CD4-positive, alpha-beta T cell treated with Interferon gamma for 1 hour (primary cell): ENCODE measurements around the gene FLNA.
A peak's percentile ranks its signal among the peaks of the same experiment; 100 is the strongest.
"Not testable (repeated sequence)": the region's sequence is repeated elsewhere in the genome, so short reads cannot be mapped to it uniquely, and the experiment has no call there.

Experiments
- DNase-seq: peaks from one replicate; pipeline ENCODE4 v3.0.0-alpha.2; 2020

Gene FLNA

GRCh38 chrX:154374313-154375155 lies at the start of gene FLNA:
TSS of gene FLNA (minus strand) at chrX:154374634. CDS start at chrX:154371245, 3,389 bp downstream.
- DNase-seq, result peak; percentile 39

GRCh38 chrX:154420402-154420756 lies 45.9 kb upstream of the FLNA start:
- no peak for DNase-seq

GRCh38 chrX:154419688-154420401 lies 45.4 kb upstream of the FLNA start:
- no peak for DNase-seq

GRCh38 chrX:154419189-154419588 lies 44.8 kb upstream of the FLNA start:
- DNase-seq, result no peak

GRCh38 chrX:154417157-154417556 lies 42.7 kb upstream of the FLNA start:
- no peak for DNase-seq

- no peak for DNase-seq
Measured at GRCh38 chrX:154413142-154413541, 38.7 kb upstream of the FLNA start.

- peak; percentile 54 for DNase-seq
Measured at GRCh38 chrX:154412468-154412867, 38.0 kb upstream of the FLNA start.

- peak; percentile 54 for DNase-seq
Measured at GRCh38 chrX:154411981-154412340, 37.5 kb upstream of the FLNA start.

- peak; percentile 76 for DNase-seq
Measured at GRCh38 chrX:154409222-154409871, 34.9 kb upstream of the FLNA start, which contains the start of gene DNASE1L1. TSS of gene DNASE1L1 (minus strand) at chrX:154409254. CDS start at chrX:154405568, 3,686 bp downstream.

- no peak for DNase-seq
Measured at GRCh38 chrX:154408659-154409221, 34.3 kb upstream of the FLNA start.

GRCh38 chrX:154404625-154405192 lies 30.3 kb upstream of the FLNA start:
- no peak for DNase-seq

- DNase-seq, result no peak
Measured at GRCh38 chrX:154403858-154404257, 29.4 kb upstream of the FLNA start.

- no peak for DNase-seq
Measured at GRCh38 chrX:154403192-154403591, 28.8 kb upstream of the FLNA start.

- no peak for DNase-seq
Measured at GRCh38 chrX:154402622-154403127, 28.2 kb upstream of the FLNA start.

GRCh38 chrX:154401918-154402621 lies 27.6 kb upstream of the FLNA start:
- no peak for DNase-seq

GRCh38 chrX:154401045-154401799 lies 26.8 kb upstream of the FLNA start:
- no peak for DNase-seq

- not testable (repeated sequence) for DNase-seq
Measured at GRCh38 chrX:154400369-154400817, 26.0 kb upstream of the FLNA start.

- DNase-seq, result peak; percentile 36
Measured at GRCh38 chrX:154399527-154400368, 25.3 kb upstream of the FLNA start.

- DNase-seq, result peak; percentile 85
Measured at GRCh38 chrX:154398668-154399526, 24.5 kb upstream of the FLNA start.
